Measurements from ENCODE around the gene TBC1D5. TPM values are rescaled to one million over a fixed set of nuclear protein-coding genes. Genes with fewer than 3 reads are reported as not detected.

TBC1D5 gene
- total and polyA plus RNA-seq, 2 of the 4 experiments (the other 2 are of a cell fraction) = 16.4 to 57.0 TPM

GRCh38 chr3:17444865-17445264 is 297.6 kb downstream of the TBC1D5 start:
- ATAC-seq (ENCODE audit: low read depth) = no peak
- Histone ChIP-seq H3K4ac (ENCODE audit: low read depth, low read length) (no peak overlapping the region), H3K23ac (ENCODE audit: low read depth, low read length) (no peak overlapping the region), H3K56ac (ENCODE audit: extremely low read depth, insufficient read depth, low read length) (no peak overlapping the region), H2BK15ac (ENCODE audit: low read depth, low read length) (no peak overlapping the region), H4K20me1 (ENCODE audit: insufficient read depth, low read length) (no peaks in the 10 kb centered on the region), H2BK20ac (ENCODE audit: low read depth, low read length) (no peak overlapping the region), H3K4me2 (ENCODE audit: low read depth, low read length) (no peak overlapping the region), H3K18ac (ENCODE audit: low read depth, low read length) (no peak overlapping the region), H4K5ac (ENCODE audit: low read depth, low read length) (no peak overlapping the region), H3K9ac (ENCODE audit: low read depth, low read length) (no peak overlapping the region), H3K14ac (replicated peaks; ENCODE audit: low read depth, low read length) (no peak overlapping the region), H3K9me3 (ENCODE audit: control insufficient read depth, insufficient read depth, low read length) (no peaks in the 10 kb centered on the region), H3K27ac (ENCODE audit: insufficient read depth, low read length) (no peak overlapping the region), H3K36me3 (ENCODE audit: control insufficient read depth, insufficient read depth, low read length) (no peaks in the 10 kb centered on the region), H3K4me3 (ENCODE audit: insufficient read depth, low read depth, low read length) (no peak overlapping the region), H3K9me1 (ENCODE audit: insufficient read depth, low read length) (no peaks in the 10 kb centered on the region), H4K8ac (ENCODE audit: low read depth in 2 of 2, low read length in 2 of 2) (no peak overlapping the region), H2AFZ (replicated peaks; ENCODE audit: low read length, poor library complexity) (no peak overlapping the region), H3K4me1 (ENCODE audit: control insufficient read depth, insufficient read depth, low read length) (no peaks in the 10 kb centered on the region), H3K27me3 (ENCODE audit: control insufficient read depth, insufficient read depth, low read length) (no peaks in the 10 kb centered on the region), H3K79me1 (ENCODE audit: low read depth in 1 of 2, low read length in 2 of 2) (no peaks in the 10 kb centered on the region), H2AK9ac (replicated peaks; ENCODE audit: low read depth, low read length, poor library complexity) (no peak overlapping the region), H2BK5ac (ENCODE audit: low read depth, low read length, poor library complexity, severe bottlenecking) (no peak overlapping the region), H2BK120ac (ENCODE audit: low read depth, low read length) (no peak overlapping the region), H4K91ac (ENCODE audit: insufficient read depth, low read depth, low read length) (no peak overlapping the region), H2AK5ac (ENCODE audit: low read depth, low read length) (no peak overlapping the region)
- in situ Hi-C loops (cut with MboI; ENCODE audit: low sequenced_read_pairs) = no loop called here
- peak; percentile 24; the same call in 1 of the 2 replicates for TF ChIP-seq CEBPB (IDR thresholded peaks at IDR 0.05; ENCODE audit: low read depth, low read length)
- TF ChIP-seq, protein P1, sequence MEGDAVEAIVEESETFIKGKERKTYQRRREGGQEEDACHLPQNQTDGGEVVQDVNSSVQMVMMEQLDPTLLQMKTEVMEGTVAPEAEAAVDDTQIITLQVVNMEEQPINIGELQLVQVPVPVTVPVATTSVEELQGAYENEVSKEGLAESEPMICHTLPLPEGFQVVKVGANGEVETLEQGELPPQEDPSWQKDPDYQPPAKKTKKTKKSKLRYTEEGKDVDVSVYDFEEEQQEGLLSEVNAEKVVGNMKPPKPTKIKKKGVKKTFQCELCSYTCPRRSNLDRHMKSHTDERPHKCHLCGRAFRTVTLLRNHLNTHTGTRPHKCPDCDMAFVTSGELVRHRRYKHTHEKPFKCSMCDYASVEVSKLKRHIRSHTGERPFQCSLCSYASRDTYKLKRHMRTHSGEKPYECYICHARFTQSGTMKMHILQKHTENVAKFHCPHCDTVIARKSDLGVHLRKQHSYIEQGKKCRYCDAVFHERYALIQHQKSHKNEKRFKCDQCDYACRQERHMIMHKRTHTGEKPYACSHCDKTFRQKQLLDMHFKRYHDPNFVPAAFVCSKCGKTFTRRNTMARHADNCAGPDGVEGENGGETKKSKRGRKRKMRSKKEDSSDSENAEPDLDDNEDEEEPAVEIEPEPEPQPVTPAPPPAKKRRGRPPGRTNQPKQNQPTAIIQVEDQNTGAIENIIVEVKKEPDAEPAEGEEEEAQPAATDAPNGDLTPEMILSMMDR (conservative IDR thresholded peaks at IDR 0.05; ENCODE audit: low read depth, low read length) = no peak
- intact Hi-C loops (cut with micrococcal nuclease) = no loop called here
- dilution Hi-C loops (cut with HindIII; ENCODE audit: low sequenced_read_pairs, unreplicated experiment) = no loop called here
- CTCF ChIA-PET = no interaction called here
- BruUV-seq (replicated peaks) = no TSS peak
- POLR2A ChIA-PET (ENCODE audit: unreplicated experiment) = no interaction called here
- DNase-seq = no peak

All from IMR-90 (cell line).